Raji (cell line): ENCODE measurements around the gene VWA3B.

Experiments used
- POLR2A ChIP-seq: IDR thresholded peaks from 2 replicates; pipeline ENCODE4 v1.6.1; 2011; ENCODE audit warnings: low read depth, low read length, control low read depth; ENCODE audit not compliant: insufficient read depth

The VWA3B gene

DNA sequence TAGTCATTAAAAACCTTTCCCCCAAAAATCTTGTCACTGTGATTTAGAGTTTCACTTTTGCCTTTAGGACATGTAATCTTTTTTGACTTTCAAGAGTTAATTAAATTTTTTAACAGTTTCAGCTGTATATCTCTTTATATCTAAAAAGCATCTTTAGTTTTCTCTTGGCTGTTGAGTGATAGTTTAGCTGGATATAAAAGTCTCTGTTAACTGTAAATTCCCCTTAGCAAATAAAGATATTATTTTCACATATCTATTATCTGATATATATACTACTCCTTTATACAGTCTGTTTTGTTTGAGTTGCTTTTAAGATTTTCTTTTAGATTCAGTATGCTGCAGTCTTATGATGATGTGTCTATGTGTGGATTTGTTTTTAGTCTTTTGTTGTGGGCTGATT is 160.4 kb downstream of the VWA3B start:
- TF ChIP-seq POLR2A: no peak

DNA sequence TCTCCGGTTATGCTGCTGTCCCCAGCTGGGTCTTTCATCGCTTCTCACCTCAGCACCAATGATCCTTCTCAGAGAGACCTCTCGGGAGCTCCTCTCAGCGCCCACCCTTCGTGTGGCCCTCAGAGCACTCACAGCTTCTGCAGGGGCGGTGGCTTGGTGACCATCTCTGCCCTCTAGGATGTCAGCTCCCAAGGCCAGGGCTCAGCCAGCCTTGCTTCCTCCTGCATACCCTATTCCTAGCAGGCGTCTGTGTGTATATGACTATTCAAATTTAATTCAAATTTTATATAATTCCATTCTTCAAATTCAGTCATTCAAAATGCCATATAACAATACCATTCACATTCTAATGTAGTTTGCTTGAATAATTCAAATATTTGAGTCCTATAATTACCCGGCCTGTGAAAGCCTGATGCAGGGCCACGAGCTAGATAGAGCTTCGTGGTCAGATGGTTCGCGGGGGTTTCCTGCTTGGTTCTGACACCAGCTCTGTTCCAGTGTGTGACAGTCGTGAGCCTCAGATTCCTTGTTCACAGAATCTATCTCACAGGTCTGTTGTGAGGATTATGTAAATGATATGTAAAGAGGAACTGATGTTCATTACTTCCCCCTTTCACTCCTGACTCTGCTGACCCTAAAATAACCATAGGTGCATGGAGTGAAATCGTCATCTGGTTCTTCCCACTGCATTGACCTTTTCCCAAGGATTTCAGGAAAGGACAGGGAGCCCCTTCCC is 165.2 kb downstream of the VWA3B start:
- no peak for TF ChIP-seq POLR2A

GRCh38 chr2:98253461-98254070 is 166.6 kb downstream of the VWA3B start:
- no peak for TF ChIP-seq POLR2A

- TF ChIP-seq POLR2A: no peak
These were observed 167.6 kb downstream of the VWA3B start for GRCh38 chr2:98254504-98255059.

- no peak for TF ChIP-seq POLR2A
These were observed 171.9 kb downstream of the VWA3B start for GRCh38 chr2:98258906-98259305.

GRCh38 chr2:98263362-98263761 is 176.4 kb downstream of the VWA3B start:
- no peak for TF ChIP-seq POLR2A

DNA sequence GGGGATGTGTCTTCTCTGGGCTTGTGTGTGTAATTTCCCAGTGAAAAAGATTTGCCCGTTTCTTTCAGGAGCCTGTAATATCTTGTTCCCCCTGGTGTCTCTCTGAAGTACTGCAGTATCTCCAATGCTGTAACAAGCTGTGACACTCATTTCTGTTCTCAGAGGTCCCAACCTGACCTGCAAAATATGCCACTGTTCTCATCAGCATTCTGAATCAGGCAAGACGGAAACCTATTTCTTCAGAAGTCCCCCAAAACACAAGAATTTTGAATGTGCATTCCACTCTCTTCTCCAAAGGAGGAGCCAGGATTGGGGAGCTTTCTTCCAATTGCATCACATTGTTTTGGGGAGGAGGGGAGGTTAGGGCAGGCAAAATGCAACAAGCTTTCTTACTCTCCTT is 182.3 kb downstream of the VWA3B start:
- no peak for TF ChIP-seq POLR2A

DNA sequence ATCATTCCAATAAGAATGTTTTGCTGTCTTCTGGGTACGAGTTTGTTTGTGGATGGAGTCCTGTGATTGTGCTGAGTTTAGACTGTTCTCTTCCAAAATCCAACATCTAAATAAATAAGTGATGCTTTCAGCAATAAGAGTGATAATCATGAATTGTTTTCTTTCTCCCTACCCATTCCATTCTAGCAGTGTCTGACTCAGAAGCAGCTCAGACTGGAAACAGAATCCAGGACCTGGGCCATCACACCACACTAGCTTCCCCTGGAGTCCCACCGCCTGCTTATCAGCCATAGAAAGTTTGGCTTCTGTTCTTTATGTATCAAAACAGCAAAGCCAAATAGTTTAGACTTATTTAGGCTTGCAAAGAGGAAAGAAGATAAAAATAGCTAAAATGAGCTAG is 182.9 kb downstream of the VWA3B start:
- no peak for TF ChIP-seq POLR2A

- no peak for TF ChIP-seq POLR2A
These were observed 190.3 kb downstream of the VWA3B start for GRCh38 chr2:98277162-98277859.

- no peak for TF ChIP-seq POLR2A
These were observed 191.1 kb downstream of the VWA3B start for GRCh38 chr2:98278074-98278473.

DNA sequence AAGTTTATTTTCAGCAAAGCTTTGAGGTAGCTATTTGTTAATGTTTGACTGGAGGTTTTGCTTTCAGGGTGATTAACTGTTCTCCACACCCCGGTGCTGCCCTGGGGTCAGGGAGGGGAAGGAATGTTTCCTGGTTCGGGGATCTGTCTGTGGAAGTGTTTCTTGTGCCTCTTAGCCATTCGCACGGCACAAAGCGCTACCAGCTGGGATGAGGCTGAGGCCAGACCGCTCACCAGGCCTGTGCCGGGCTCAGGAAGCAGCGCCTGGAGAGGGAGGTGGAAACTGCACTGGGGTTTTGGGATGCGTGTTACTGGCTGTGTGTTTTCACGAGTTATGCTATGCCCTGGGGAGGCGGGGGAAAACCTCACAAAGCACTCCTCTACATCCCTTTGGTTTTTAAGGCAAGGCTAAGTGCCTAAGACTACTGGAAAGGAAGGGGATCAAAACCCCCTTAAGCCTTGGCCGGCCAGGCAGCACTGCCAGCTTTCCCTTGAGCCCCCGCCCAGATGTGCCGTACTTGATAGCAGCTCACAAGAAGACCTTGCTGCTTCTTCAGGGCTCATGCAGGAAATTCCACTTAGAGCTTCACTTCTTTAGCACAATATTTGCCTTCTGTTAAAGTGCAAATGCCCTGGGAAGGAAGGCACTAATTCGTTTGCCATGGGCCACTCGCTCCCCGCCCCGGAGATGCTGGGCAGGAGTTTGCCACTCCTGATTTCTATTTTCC is 193.6 kb downstream of the VWA3B start:
- TF ChIP-seq POLR2A: no peak

DNA sequence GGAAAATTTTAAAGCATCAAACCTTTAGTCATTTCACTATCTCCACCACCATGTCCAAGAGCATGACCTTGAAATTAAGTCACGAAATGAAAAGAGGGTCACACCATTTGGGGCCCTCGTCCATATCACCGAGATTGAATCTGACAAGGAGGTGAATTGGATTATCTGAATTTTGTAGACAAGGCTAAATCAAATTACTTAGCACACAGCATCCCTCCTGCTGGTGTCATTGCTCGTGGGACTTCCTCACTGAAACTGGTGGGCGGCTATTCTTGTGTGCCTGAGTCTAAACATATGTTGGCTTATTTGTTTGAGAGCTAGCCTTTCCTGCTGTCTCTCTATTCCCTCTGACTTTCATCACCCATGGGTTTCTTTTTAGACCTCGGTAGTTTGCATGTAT is 194.6 kb downstream of the VWA3B start:
- no peak for TF ChIP-seq POLR2A

DNA sequence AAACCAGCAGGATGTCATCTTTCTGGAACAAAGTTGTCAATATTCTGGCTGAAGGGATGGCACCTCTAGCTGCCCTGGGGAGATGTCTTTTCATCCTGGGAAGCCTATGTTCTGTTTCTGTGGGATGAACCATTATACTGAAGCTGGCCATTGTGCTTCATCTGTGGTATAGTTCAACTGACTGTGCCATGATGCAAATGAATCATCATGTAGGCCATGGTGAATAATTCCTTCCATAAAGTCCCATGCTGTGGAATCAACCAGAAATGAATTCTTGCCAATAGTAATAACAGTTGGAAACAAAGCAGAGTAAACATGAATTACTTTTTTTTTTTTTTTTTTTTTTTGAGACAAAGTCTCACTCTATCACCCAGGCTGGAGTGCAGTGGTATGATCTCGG is 195.1 kb downstream of the VWA3B start:
- TF ChIP-seq POLR2A: no peak

- no peak for TF ChIP-seq POLR2A
These were observed 206.1 kb downstream of the VWA3B start for GRCh38 chr2:98293030-98293429.

DNA sequence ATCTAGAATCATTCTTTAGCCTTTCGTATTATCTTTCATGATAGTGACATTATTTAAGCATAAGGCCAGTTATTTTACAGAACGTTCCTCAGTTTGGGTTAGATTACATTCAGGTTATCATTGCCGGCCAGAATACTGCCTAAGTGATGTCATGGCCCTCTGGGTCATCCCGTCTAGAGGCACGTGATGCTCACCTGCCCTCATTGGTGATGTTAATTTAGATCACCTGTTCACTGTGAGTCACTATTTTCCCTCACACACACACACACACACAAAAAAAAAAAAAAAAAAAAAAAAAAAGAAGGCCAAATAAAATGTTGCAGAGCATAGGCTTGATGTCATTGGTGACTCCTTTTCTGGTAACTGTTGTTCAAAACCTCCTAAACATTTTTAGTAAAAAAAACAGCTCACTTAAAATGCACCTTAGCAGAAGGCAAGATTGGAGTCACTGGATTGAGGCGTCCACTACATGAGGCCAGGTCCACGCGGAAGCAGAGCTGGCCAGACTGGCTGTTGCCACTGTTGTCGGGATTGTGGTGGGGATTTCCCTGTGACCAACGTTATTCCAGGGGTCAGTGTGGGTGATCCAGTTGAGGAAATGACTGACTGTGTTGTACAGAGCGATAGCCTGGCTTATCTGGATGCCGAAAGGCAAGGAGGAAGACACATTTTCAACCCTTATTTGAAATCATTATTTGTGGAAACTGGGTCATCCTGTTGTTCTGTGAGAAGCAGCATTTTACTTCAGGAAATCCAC is 207.1 kb downstream of the VWA3B start:
- TF ChIP-seq POLR2A: no peak

DNA sequence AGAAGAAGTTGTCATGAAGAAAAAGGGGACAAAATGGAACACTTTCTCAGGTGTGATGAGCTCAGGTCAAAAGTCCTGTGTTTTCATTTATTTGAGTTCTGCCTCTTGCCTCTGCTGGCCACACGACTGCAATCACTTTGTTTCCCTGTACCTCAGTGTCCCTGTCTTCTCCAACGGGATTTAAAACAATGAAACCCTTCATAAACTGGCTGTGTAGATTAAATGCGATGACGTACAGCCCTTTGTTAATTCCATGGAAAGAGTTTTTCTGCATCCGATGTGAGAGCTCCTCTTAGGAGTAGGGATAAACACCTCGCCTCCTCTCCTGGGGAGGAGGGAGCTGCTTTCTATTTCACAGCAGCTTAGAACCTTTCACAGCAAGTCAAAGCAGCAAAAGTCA is 207.7 kb downstream of the VWA3B start:
- no peak for TF ChIP-seq POLR2A
